Suprapubic skin (tissue), 3 donors: Measurements from ENCODE around the gene CCNDBP1.

Experiments
- EP300 ChIP-seq: sonication (generic); formaldehyde crosslinking; IDR thresholded peaks from one replicate; pipeline ENCODE4 v1.6.1; 2017; ENCODE audit warnings: antibody characterized with exemption
- TF ChIP-seq, protein P1 (sequence below), 2 donors: fragments of 200-600 bp in 1 of 2; fragments of 450-650 bp in 1 of 2; sonication (generic) in 1 of 2; IDR thresholded peaks; one replicate each; pipeline ENCODE4 v1.5.1; 2016 to 2019; ENCODE audit warnings: antibody characterized with exemption in 2 of 2, mild to moderate bottlenecking in 1 of 2, moderate library complexity in 1 of 2

- TF ChIP-seq, protein P1, sequence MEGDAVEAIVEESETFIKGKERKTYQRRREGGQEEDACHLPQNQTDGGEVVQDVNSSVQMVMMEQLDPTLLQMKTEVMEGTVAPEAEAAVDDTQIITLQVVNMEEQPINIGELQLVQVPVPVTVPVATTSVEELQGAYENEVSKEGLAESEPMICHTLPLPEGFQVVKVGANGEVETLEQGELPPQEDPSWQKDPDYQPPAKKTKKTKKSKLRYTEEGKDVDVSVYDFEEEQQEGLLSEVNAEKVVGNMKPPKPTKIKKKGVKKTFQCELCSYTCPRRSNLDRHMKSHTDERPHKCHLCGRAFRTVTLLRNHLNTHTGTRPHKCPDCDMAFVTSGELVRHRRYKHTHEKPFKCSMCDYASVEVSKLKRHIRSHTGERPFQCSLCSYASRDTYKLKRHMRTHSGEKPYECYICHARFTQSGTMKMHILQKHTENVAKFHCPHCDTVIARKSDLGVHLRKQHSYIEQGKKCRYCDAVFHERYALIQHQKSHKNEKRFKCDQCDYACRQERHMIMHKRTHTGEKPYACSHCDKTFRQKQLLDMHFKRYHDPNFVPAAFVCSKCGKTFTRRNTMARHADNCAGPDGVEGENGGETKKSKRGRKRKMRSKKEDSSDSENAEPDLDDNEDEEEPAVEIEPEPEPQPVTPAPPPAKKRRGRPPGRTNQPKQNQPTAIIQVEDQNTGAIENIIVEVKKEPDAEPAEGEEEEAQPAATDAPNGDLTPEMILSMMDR (IDR thresholded peaks at IDR 0.05) = no peak
- TF ChIP-seq EP300 = no peak
Measured at GRCh38 chr15:43214169-43214568, 29.0 kb downstream of the CCNDBP1 start.
